ENCODE measurements around the gene IGSF6.

Gene IGSF6

GRCh38 chr16:21666772-21667171 is 14.4 kb upstream of the IGSF6 start:
- TF ChIP-seq, protein P1, sequence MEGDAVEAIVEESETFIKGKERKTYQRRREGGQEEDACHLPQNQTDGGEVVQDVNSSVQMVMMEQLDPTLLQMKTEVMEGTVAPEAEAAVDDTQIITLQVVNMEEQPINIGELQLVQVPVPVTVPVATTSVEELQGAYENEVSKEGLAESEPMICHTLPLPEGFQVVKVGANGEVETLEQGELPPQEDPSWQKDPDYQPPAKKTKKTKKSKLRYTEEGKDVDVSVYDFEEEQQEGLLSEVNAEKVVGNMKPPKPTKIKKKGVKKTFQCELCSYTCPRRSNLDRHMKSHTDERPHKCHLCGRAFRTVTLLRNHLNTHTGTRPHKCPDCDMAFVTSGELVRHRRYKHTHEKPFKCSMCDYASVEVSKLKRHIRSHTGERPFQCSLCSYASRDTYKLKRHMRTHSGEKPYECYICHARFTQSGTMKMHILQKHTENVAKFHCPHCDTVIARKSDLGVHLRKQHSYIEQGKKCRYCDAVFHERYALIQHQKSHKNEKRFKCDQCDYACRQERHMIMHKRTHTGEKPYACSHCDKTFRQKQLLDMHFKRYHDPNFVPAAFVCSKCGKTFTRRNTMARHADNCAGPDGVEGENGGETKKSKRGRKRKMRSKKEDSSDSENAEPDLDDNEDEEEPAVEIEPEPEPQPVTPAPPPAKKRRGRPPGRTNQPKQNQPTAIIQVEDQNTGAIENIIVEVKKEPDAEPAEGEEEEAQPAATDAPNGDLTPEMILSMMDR (IDR thresholded peaks at IDR 0.05; ENCODE audit: poor library complexity, severe bottlenecking): no peak
- DNase-seq (ENCODE audit: low spot score) (no peak), ATAC-seq (ENCODE audit: low read depth) (no peak)
- no peaks in the 10 kb centered on the region for H3K9me3 ChIP-seq (ENCODE audit: severe bottlenecking)
- no peak overlapping the region for H3K27ac ChIP-seq (ENCODE audit: poor library complexity, severe bottlenecking)
- H3K36me3 ChIP-seq (ENCODE audit: low read depth): no peaks in the 10 kb centered on the region
- H3K4me3 ChIP-seq (ENCODE audit: severe bottlenecking): no peak overlapping the region
- H3K27me3 ChIP-seq (ENCODE audit: insufficient read depth, poor library complexity, severe bottlenecking): no peaks in the 10 kb centered on the region
- H3K4me1 ChIP-seq (ENCODE audit: insufficient read depth, poor library complexity, severe bottlenecking): no peaks in the 10 kb centered on the region

- TF ChIP-seq, protein P1 (IDR thresholded peaks at IDR 0.05; ENCODE audit: poor library complexity, severe bottlenecking): no peak
- H3K4me1 ChIP-seq (ENCODE audit: insufficient read depth, poor library complexity, severe bottlenecking): no peaks in the 10 kb centered on the region
- H3K36me3 ChIP-seq (ENCODE audit: low read depth): no peaks in the 10 kb centered on the region
- no peaks in the 10 kb centered on the region for H3K9me3 ChIP-seq (ENCODE audit: severe bottlenecking)
- ATAC-seq (ENCODE audit: low read depth) (no peak), DNase-seq (ENCODE audit: low spot score) (no peak)
- no peak overlapping the region for H3K4me3 ChIP-seq (ENCODE audit: severe bottlenecking)
- H3K27me3 ChIP-seq (ENCODE audit: insufficient read depth, poor library complexity, severe bottlenecking): no peaks in the 10 kb centered on the region
- H3K27ac ChIP-seq (ENCODE audit: poor library complexity, severe bottlenecking): no peak overlapping the region
Observed at GRCh38 chr16:21664801-21665492, 12.5 kb upstream of the IGSF6 start.

GRCh38 chr16:21663889-21664647 is 11.7 kb upstream of the IGSF6 start, which contains the start of gene OTOA:
OTOA (plus strand) TSS chr16:21663968; CDS start chr16:21678515, 14,547 bp downstream.
- H3K4me3 ChIP-seq (ENCODE audit: severe bottlenecking): no peak within 1 kb of the TSS
- DNase-seq (ENCODE audit: low spot score): no peak
- H3K4me1 ChIP-seq (ENCODE audit: insufficient read depth, poor library complexity, severe bottlenecking): no peaks in the 10 kb centered on the region
- peak; percentile 48 for ATAC-seq (ENCODE audit: low read depth)
- TF ChIP-seq, protein P1 (IDR thresholded peaks at IDR 0.05; ENCODE audit: poor library complexity, severe bottlenecking): no peak
- H3K27me3 ChIP-seq (ENCODE audit: insufficient read depth, poor library complexity, severe bottlenecking): no peaks in the 10 kb centered on the region
- H3K27ac ChIP-seq (ENCODE audit: poor library complexity, severe bottlenecking): no peak within 1 kb of the TSS
- H3K9me3 ChIP-seq (ENCODE audit: severe bottlenecking): no peaks in the 10 kb centered on the region
- no peaks in the 10 kb centered on the region for H3K36me3 ChIP-seq (ENCODE audit: low read depth)

GRCh38 chr16:21659124-21659523 is 6.7 kb upstream of the IGSF6 start:
- no peak for DNase-seq (ENCODE audit: low spot score)
- H3K27ac ChIP-seq (ENCODE audit: poor library complexity, severe bottlenecking): no peak overlapping the region
- H3K9me3 ChIP-seq (ENCODE audit: severe bottlenecking): no peaks in the 10 kb centered on the region
- H3K36me3 ChIP-seq (ENCODE audit: low read depth): peaks cover 12% of the 10 kb centered on the region
- TF ChIP-seq, protein P1 (IDR thresholded peaks at IDR 0.05; ENCODE audit: poor library complexity, severe bottlenecking): no peak
- no peaks in the 10 kb centered on the region for H3K4me1 ChIP-seq (ENCODE audit: insufficient read depth, poor library complexity, severe bottlenecking)
- H3K27me3 ChIP-seq (ENCODE audit: insufficient read depth, poor library complexity, severe bottlenecking): no peaks in the 10 kb centered on the region
- ATAC-seq (ENCODE audit: low read depth): no peak
- no peak overlapping the region for H3K4me3 ChIP-seq (ENCODE audit: severe bottlenecking)
